ENCODE data around the gene GULP1.
"Not testable (repeated sequence)": the region's sequence is repeated elsewhere in the genome, so short reads cannot be mapped to it uniquely, and the experiment has no call there.

The GULP1 gene

DNA sequence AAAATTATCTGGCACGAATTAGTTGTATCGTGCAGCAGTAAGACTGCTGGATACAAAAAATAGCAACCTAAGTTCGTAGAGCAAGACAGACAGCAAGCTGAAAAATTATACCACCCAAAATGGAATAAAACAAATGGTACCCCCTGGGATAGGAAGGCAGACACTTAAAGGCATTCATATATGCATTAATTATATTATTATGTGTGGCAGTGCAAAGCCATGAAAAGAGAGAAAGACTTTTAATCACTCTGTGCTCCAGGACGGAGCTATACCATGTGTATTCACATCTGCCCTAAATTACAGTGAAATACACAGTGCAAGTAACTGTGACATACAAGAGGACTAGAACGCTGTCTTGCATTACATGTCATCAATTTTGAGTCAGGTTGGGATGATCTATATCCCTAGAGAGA lies 235.9 kb downstream of the GULP1 start:
- no peak for DNase-seq (ENCODE audit: low spot score)

DNA sequence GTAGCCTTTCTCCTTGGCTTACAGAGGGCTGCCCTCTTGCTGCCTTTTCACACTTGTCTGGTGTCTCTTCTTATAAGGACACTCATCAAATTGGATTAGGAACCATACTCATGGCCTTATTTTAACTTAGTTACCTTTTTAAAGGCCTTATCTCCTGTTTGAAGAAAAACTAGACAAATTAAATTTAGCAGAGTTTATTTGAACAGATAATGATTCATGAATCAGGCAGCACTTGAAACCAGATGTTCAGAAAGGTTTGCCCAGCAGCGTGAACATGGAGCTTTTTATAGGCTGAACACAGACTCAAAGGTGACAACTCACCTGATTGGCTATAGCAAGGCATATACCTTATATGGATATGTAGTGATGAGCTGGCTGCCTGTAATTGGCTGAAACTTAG lies 238.0 kb downstream of the GULP1 start:
- no peak for DNase-seq (ENCODE audit: low spot score)

DNA sequence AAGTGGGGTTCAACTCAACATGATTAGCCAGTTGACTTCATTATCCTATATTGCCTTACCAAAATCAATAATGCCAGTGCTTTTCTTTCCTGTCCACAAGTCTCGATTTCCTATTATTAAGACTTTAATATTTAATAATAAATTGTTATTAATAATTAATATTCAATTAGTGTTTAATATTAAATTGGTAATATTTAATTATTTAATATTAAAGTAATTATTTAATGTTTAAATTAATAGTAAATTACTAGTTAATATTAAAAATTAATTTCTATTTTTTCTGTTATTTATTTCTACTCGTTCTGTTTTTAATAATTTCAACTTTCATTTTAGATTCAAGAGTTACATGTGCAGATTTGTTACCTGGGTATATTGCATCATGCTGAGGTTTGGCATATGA lies 243.2 kb downstream of the GULP1 start:
- no peak for DNase-seq (ENCODE audit: low spot score)

DNA sequence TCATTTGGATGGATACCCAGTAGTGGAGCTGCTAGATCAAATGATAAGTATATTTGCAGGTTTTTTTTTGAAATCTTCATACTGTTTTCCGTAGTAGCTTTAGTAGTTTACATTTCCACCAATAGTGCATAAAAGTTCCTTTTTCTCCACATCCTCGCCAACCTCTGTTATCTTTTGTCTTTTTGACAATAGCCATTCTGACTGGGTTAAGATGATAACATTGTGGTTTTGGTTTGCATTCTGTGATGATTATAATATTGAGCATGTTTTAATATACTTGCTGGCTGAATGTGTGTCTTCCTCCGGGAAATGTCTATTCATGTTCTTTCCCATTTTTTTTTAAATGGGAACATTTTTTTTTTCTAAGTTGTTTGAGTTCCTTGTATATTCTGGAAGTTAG lies 260.0 kb downstream of the GULP1 start:
- DNase-seq (ENCODE audit: low spot score), result no peak

DNA sequence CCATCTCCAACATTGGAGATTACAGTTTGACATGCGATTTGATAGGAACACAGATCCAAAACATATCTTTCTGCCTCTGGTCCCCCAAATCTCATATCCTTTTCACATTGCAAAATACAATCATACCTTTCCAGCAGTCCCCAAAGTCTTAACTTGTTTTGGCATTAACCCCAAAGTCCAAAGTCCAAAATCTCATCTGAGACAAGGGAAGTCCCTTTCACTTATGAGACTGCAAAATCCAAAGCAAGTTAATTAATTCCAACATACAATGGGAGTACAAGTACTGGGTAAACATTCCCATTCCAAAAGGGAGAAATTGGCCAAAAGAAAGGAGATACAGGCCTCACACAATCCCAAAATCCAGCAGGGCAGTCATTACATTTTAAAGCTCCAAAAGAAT lies 265.4 kb downstream of the GULP1 start:
- DNase-seq (ENCODE audit: low spot score), result no peak

DNA sequence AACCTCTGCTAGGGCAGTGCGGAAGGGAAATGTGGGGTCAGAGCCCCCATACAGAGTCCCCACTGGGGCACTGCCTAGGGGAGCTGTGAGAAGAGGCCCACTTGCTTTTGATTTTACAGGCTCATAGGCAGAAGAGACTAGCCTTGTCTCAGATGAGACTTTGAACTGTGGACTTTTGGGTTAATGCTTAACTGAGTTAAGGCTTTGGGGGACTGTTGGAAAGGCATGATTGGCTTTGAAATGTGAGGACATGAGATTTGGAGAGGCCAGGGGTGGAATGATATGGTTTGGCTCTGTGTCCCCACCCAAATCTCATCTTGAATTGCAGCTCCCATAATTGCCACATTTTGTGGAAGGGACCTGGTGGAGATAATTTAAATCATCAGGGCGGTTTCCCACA lies 267.8 kb downstream of the GULP1 start:
- DNase-seq (ENCODE audit: low spot score), result not testable (repeated sequence)

DNA sequence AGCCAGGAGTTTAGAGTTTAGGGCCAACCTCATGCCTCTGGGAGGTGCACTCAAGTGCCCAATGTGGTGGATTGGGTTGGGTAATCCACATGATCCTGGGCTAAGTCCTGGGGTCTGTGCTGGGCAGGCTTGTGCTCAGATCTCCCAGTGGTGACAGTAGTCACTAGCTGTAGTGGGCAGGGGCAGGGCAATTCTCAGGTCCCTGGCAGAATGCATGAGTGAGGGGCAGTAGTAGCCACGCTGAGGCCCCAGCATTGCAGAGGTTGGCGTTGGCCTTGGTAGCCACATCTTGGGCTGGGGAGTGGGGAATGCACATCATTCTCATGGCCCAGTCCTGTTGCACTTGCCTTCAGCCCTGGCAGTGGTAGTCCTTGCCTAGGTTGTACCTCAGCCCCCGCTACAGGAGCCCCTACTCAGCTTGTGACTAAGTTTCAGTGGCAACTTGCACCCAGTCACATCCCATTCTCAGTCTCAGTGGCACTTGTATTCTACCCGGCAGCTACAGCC lies 269.9 kb downstream of the GULP1 start:
- DNase-seq (ENCODE audit: low spot score), result no peak

DNA sequence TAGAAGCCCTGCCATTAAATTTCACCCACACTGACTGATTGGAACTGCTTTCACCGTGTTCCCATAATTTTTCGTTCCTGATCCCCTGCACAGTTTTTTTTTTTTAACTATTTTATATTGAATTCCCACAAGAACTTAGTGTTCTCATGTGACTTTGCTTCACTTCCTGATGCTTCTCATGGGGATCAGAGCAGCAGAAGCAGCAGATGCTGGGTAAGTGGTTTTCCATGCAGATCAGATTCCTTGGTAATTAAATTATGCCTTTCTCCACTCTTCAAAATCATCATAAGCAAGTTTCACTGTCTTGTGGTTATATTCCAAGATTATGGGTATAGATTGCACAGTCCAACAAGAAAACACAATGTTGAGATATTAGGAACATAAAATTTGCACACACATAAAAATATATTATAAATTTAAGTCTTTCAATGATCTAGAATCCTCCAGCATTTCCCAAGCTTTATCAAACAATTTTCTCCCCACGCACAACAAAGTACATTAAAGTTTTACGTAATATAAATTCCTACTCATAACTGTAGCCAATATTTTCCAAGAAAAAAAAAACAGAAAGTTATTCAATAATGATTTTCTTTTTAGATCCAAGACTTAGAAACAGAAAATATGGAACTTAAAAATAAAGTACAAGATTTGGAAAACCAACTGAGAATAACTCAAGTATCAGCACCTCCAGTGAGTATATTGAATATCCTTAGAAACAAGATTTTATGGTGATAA lies 277.9 kb downstream of the GULP1 start:
- DNase-seq (ENCODE audit: low spot score), result no peak

DNA sequence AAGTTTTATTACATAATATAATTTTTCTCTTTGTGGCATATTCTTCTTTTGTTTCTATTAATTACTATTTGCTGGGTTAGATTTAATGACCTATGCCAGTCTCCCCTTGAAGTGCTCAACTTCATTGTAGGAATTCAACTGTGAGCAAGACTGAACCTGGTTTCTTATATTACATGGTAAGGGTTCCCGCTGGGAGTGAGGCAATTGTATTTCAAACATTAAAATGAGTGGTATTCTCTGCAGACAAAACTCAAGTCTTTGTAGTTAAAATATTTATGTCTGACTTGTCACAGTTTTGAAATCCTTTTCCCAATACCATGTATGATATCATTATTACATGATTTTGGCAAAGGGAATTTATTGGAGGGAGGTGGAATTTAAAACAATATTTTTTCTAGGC lies 278.7 kb downstream of the GULP1 start:
- DNase-seq (ENCODE audit: low spot score), result no peak

DNA sequence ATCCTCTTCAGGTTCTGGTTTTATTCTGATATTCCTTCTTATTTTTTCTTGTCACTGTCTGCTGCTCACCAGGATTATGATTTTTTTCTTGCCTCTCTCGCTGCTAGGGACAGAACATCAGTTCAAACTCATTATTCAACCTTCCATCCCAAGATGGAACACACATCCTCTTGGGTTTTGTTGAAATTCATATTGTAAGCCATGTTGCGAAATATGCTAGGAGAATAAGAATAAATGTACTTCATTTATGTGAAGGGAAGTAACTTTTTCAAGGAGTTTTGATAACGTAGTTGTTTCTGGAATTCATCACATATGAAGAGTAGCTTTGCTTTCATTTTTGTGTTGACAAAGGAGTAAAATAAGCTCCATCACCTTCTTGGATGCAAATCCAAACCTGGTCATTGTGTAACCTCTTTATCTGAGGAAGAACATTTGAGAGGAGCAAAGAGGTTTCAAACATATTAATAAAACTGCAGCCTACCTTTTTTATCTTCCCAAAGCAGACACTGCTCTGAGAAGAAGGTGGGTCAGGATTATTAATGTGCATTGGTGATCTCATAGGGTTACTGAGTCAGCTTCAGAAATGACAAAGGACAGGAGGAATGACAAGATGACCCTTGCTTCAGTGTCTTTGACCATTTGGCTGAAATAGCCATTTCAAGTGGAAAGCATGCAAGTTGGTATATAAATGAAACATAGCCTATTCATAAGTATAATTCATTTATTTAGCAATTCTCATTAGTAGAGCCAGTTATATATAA lies 280.0 kb downstream of the GULP1 start:
- DNase-seq (ENCODE audit: low spot score), result no peak

DNA sequence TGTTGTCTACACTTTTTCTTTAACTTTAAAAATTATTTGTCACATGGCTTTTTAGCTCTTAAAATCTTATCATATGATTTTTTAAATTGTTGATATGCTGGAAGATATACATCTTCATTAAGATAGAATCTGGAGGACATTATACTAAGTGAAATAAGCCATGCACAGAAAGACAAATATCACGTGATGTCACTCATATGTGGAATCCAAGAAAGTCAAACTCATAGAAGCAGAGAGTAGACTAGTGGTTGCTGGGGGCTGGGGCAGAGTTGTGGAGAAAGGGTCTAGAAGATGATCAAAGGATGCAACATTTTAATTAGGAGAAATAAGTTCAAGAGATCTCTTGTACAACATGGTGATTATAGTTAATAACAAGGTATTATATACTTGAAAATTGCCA lies 280.9 kb downstream of the GULP1 start:
- DNase-seq (ENCODE audit: low spot score), result no peak

DNA sequence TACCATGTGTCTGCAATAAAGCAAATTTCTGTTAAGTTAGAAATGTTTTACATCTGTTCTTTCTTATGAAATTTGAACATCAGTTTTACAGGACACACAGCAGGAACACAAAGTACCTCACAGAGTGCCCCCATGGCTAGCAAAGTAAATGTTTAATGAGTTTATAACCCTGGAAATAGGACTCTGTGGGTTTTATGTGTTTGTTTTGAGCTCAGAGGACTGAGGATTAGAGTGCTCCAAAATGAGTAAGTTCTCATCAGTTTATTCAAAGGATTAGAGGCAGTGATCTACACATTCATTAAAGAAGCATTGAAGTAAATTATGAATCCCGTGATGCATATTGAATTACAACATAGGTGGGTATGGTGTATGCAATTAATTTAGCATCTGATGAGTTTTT lies 281.8 kb downstream of the GULP1 start:
- no peak for DNase-seq (ENCODE audit: low spot score)

DNA sequence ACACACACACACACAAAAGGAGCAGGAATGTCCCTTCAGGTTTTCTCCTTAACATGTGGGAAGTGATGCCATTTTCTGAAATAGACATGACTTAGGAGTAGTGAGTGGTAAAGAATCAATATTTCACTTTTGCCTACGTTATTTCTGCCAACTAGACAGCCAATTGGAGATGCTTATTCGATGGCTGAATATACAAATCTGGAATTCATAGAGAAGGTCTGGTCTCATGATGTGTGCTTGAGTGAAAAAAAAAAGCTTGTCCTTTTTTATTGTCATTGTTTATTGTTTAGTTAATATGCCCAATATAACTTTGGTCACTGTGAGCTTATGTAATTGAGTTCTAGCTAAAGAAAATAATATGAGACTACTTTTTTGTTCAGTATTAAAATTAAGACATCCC lies 284.3 kb downstream of the GULP1 start:
- no peak for DNase-seq (ENCODE audit: low spot score)

DNA sequence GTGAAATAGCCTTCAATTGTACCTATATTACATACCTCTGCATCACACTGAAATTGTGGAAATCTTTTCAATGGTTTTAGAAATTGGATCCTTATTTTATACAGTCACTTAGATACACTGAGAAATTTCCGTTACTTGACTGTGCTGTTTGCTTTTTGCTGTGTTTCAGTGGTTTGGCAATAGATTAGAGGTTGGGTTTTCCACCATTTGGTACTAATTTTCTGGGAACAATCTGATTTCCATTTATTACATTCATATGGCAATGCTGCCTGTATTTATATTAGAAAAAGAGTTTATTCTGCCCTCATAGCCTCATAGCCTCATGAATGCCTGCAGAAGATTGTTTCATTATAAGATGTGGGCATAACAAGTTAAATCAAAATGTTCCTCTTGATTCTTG lies 285.0 kb downstream of the GULP1 start:
- DNase-seq (ENCODE audit: low spot score), result no peak

DNA sequence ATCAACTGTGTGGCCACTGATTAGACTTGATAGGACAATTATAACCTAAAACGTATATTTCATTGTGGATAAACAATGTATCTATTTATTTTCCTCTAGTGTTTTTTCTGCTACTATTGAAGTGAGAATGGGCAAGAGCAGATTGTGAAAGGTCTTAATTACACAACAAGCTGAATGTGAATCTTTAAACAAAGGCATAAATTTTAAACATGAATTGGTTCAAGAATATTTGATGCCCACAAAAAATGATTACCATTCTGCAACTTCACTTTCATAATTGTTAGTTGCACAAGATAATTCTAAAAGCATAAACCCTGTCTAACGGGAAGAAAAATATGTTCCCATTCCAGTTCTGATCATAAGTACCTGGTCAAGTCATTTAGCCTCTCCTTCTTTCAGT lies 285.6 kb downstream of the GULP1 start:
- no peak for DNase-seq (ENCODE audit: low spot score)

DNA sequence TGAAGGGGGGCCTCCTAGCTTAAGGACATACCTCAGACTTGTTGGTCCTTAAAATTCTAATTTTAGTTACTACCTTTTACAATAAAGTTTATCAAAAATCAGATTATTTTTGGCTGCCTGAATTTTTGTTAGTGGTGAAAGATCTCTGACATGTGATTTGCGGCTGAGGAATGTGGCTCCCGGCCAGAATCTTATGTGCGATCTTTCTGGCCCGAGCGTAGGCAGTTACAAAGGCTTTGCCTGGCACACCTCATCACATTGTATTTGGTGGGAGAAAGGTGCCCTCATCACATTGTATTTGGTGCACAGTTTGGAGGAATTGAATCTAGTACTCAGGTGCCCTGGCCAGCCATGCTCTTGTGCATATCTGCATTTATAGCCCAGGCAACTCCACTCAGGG lies 289.1 kb downstream of the GULP1 start:
- no peak for DNase-seq (ENCODE audit: low spot score)

DNA sequence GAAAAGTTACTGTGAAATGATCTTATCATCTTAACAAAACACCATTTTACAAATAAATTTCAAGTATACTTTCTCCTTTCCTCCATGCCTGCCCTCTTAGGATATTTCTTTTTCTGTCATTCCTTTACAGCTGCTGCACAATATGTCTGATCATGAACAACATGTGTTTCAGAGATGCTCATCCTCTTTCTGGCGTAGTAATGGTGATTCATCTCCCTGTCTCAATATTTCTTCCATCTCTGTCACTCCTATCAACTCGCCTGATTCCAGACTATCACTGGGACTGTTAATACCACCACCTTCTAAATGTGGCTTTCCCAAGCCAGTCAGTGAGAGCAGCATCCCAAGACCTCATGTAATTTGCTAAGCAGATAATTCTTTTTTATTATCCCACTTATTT lies 290.5 kb downstream of the GULP1 start:
- no peak for DNase-seq (ENCODE audit: low spot score)

DNA sequence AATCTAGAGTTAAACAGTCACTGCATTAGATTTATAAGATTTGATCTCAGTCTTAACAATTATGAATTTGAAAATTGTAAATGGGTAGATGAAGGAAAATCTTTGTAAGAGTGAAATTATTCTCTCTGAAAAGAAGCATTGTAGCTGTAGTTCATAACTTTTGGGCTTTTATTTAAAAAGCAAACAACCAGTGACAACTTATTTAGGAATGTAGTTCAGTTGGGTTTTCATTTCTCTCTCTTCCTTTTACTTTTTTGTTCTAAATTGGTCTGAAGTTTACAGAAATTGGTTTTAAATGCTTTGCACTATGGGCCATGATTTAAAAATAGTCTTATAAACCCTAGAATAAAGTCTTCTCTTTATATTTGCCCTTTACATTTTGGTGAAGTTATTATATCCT lies 296.6 kb downstream of the GULP1 start:
- DNase-seq (ENCODE audit: low spot score), result no peak

DNA sequence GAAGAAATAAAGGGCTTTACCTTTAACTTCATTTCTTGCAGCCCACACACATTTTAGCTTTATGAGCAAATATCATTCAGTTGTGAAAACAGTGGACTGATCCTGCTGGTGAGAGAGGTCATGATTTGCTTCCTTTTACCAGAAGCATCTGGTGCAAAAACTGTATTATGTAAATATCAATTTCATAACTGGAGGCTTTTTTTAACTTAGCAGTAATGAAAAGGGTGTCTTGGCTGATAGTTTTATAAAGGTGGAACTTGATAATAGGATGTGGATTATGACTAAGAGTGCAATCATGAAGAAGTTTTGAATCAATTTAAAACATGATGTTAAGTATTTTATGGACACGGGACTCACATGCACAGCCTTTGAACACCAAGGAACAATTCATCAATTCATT lies 304.4 kb downstream of the GULP1 start:
- no peak for DNase-seq (ENCODE audit: low spot score)

DNA sequence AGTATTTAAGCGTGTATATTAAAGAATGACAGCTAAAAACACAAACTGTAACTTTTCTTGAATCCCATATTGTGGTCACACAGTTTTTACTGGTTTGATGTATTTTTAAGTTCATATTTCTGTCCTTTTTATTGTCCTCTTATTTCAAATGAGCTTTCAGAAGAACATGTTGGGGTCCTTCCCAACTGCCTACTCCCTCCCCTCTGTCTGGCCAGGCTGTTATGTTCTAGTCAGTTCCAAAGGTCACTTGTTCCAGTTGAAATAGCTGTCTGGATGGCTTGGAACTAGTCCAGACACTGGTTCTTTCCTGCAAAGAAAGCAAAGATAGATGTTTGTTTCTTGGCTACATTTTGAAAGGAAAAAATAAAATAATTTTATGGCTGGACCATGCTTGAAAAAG lies 306.9 kb downstream of the GULP1 start:
- DNase-seq (ENCODE audit: low spot score), result no peak

DNA sequence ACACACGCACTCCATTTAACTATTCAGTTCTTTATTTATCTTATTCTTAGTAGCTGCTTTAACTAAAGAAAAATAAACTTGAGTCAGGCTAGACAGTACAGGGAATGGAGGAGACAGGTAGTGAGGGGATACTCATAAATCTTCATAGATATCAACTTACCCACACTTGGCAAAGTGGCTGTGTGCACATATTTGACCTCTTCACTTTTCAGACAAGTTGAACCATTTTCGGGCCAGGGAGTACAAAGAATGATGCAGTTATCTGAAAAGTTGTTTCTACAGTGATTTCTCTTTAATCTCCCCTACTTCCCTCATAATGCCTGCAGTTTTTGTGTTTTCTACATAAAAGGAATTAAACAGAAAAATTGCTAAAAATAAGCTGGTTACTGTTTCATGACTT lies 307.5 kb downstream of the GULP1 start:
- no peak for DNase-seq (ENCODE audit: low spot score)

DNA sequence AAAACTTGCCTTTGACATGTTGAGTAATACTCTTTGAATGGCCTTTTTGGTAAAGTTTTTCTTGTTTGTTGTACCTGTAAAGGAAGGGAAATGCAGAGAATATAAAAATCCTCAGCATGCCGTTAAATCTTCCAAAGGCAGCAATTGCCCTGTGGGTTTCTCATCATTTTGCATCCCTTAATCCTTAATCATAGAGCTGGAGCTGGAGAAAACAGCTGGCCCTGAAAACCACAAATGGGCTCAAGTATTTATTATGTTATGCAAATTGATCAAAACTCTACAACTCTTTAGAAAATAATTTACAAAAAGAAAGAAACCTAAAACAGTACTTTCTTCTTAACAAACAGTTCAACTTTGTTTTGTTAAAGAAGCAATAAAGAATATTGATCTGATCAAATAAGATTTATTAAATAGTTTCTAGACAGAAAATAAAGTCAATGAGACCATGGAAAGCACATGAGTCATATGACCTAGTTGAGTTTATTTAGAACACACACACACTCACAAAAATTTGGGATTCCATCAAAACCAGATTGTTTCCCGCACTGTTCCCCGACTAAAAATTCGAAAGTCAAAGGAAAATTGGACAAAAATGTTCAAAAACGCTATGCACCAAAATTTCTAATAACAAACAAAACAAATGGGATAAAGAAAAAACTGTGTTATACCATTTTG lies 309.0 kb downstream of the GULP1 start:
- DNase-seq (ENCODE audit: low spot score), result no peak

DNA sequence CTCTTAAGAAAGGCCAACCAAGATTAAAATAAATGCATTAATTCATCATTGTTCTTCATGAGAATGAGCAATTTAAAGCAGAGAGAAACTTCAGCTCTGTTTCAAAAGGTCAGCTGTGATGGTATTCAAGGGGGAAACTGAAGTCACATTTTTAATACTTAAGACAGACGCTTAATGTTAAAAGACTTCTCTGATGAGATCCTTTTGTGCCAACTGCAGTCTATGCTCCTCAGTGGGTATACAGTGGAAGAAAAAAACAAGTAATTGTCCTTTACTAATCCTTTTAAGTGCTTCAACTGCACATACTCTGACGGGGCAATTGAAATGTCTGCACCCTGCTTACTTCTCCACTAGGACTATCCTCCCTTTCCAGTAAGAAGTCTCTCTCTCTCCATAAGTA lies 309.7 kb downstream of the GULP1 start:
- DNase-seq (ENCODE audit: low spot score), result no peak
